Glomerular visceral epithelial cell (primary cell): ENCODE results near the gene GAK.
"Not testable (repeated sequence)": the region's sequence is repeated elsewhere in the genome, so short reads cannot be mapped to it uniquely, and the experiment has no call there.

Experiments
- DNase-seq: peaks from one replicate; pipeline ENCODE4 v3.0.0-alpha.2; 2016; ENCODE audit errors: extremely low spot score

Gene GAK

DNA sequence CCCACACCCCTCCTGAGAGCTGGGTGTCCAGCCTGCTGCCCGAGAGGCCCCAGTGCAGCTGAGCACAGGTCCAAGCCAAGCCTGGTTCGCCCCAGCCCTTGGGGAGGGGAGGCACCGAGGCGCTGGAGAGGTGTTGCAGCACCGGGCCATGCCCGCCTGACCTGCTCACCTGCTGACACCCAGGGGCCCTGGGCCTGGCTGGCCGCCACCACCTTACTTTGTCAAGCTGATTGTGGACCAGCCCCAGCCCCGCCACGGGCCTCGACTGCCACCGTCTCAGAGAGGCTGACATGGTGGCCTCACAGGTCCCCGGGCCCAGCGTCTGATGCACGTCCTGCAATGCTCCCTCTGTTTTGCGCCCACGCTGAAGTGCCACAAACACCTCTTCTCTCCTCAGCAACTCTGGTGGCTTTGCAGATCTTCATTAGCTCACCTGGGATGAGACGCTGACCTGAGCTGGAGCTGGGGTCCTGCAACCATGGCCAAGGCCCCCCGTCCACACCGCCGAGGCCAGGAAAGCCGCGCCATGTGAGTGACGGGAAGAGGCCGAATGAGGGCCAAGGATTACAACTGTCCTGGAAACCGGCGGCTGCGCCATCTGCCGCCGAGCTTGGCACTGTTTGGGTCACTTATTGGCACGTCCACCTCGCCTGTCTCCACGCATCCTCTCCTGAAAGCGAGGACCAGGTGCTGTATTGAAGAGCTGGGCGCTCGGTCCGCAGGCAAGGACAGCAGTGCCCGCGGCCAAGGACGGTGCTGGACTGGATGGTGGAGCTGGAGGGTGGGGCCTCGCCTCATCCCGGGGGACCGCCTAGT lies 113.8 kb downstream of the GAK start:
- no peak for DNase-seq

DNA sequence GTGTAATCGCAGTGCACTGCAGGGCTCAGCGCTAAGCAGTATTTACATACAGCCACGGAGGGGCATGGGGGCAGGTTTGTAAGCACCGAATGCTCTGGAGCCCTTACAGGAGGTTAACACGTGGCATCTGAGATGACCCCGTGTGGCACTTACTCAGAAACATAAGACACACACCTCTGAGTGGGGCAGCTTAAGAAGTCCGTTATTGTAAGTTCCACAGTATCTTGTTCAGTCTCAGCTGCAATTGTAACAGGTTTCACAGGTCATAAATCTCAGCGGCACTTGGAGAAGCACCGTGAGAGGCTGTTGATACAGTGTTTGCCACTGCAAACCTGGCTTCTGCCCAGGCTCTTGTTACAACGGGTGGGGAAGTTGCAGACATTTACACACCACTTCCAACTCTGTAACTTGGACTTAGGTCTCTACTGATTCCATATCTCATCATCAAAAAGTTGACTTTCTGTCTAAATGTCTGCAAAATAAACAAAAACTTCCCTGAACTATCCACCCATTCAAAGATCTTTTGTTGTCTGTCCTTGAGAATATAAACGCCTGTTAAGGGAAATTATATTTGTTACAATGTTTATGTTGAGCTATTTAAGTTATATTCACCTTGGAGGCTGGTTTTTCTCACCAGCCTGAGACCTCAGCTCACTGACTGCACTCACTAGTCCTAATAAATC lies 116.5 kb downstream of the GAK start:
- DNase-seq = no peak

DNA sequence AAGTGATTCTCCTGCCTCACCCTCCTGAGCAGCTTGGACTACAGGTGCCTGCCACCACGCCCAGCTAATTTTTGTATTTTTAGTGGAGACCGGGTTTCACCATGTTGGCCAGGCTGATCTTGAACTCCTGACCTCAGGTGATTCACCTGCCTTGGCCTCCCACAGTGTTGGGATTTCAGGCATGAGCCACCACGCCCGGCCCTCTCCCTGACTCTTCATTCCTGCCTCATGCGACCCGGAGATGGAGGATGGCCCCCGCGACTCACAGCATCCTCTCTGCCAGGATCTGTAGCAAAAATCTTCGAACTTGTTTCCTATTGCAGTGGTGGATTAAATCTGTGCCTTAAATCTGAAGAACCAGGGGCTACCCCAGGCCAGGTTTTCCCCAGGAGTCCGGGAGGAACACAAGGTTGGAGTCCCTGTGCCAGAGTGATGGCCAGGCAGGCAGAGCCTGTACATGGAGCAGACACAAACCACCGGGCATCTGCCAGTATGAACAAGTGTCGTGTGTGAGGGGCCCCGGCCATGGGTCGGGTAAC lies 117.7 kb downstream of the GAK start:
- DNase-seq = no peak

DNA sequence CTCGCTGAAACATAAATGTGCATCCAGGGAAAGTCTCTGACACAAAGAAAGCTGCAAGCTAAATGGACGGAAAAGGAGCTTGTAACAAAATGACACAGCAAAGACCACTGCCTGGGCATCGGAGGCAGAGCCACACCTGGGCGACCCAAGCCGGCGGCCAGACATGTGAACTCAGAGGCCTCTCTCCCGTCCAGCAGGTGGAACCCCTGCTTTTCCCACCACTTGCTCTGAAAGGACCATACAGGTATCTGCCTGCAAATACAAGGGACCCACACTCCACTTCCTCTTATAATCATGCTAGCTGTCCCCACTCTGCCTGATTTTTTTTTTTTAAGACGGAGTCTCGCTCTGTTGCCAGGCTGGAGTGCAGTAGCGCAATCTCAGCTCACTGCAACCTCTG lies 118.2 kb downstream of the GAK start:
- no peak for DNase-seq

DNA sequence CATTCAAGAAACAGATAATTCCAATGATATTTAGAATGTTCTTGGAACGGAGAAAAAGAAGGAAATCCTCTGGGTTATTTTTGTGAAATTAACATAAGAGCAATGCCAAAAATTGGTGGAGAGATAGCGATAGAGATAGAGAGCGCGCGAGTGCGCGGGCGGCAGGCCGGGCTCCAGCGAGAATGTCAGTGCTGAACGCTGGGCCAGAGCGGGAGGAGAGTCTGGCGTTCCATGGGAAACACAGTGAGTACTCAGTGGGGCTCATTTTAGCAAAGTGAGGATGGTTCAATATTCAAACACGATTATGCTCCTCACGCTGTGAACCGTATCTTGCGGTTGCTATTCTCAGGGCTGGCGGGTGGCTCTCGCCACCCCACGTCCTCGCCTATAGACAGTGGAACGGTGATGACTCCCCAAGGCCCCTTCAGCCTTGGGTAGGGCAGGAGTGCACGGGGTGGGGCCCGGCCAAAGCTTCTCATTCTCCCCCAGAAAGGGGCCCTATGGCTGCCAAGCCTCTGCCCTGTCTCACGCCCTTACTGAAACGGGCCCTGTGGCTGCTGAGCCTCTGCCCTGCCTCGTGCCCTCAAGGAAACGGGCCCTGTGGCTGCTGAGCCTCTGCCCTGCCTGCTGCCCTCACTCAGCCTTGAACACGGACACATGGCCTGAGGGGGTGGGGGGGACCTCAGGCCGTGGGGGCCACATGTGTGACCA lies 123.1 kb downstream of the GAK start:
- DNase-seq = no peak

DNA sequence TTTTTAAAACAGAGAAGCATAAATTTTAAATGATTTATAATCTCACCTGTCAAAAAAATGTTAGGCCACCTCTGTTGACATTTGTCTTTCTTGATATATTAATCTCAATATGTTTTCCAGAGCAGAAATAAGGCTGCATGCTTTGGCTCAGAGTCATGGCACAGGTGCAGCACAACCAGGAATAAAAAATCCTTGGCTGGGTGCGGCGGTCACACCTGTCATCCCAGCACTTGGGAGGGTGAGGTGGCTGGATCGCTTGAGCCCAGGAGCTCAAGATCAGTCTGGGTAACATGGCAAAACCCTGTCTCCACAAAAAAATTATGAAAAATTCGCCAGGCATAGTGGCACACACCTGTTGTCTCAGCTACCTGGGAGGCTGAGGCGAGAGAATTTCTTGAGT lies 124.3 kb downstream of the GAK start:
- no peak for DNase-seq

DNA sequence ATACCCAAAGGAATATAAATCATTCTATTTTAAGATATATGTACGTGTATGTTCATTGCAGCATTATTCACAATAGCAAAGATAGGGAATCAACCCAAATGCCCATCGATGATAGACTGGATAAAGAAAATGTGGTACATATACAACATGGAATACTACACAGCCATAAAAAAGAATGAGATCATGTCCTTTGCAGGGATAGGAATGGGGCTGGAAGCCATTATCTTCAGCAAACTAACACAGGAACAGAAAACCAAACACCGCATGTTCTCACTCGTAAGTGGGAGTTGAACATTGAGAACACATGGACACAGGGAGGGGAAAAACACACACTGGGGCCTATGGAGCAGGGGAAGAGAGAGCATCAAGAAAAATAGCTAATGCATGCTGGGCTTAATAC lies 125.1 kb downstream of the GAK start:
- DNase-seq = not testable (repeated sequence)

DNA sequence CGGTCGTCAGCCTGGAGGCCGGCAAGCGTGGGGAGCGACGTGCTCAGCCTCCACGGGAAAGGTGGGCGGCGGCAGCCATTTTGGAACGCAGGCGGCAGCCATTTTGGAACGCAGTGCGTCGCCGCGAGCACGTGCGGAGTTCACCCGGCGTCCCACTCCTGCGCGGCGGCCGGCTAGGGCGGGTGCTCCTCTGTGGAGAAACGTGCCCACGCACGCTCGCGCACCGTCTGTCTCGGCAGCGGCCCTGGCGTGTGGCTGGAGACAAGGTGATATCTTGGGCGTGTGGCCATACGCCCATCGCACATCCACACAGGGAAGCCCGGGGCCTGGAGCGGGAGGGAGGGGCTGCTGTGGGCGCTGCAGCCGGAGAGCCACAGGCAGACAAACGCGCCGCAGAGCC lies 127.3 kb downstream of the GAK start:
- no peak for DNase-seq

DNA sequence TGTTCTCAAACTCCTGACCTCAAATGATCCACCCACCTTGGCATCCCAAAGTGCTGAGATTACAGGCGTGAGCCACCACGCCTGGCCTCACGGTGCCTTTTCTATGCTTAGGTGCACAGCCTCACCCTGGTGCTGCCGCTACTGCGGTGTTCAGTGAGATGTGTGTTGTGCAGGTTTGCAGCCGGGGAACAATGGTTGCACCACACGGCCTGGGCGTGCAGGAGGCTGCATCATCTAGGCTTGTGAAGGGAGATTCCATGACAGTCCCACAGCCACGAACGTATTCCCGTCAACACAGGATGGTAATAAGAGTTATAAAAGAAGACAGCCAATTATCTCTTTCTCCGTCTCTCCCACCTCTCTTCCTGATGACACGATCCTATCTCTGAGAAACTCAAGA lies 128.2 kb downstream of the GAK start:
- DNase-seq = no peak

DNA sequence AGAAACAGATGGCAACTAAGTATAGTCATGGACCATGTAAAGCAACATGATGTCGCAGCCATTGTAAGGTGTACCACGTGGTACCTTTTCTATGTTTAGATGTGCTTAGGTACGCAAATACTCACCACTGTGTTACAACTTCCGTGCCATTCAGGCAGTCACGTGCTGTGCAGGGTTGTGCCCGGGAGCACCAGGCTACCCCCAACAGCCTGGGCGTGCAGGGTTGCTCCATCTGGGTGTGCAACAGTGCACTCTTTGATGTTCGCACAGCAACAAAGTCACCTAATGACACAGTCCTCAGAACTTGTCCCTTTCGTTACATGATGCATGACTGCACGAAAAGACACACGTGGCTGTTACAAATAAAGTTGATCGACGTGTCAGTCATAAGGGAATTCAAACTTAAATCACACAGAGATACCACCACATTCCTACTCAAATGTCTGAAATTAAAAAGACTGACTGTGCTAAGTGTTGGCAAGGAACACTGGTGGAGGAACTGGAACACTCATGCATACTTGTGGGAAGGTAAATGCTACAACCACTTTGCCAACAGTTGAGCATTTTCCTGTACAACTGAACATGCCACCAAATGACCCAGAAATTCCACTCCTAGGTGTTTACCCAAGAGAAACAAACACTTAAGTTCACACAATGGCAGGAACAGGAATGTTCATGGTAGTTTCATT lies 130.5 kb downstream of the GAK start:
- no peak for DNase-seq
